WTC11 (cell line): ENCODE results near the gene DNAJB5. TPM values are rescaled to one million over a fixed set of nuclear protein-coding genes. Genes with fewer than 3 reads are reported as not detected.

ENCODE experiments used
- ATAC-seq: fragments of 200-7000 bp; cut with Tn5 transposase; 2 replicates; pipeline ENCODE4 v1.10.0; 2021; ENCODE audit warnings: mild to moderate bottlenecking, moderate library complexity
- CTCF ChIA-PET: fragments of 300-600 bp; sonication (Branson Sonifier 250); formaldehyde crosslinking; loops from one replicate; lab custom pipeline; 2021; ENCODE audit warnings: antibody characterized with exemption; lab: Charles Lee
- POLR2A ChIA-PET: fragments of 350-600 bp; sonication (Branson Sonifier 250); formaldehyde crosslinking; loops from one replicate; lab custom pipeline; 2021; ENCODE audit warnings: antibody characterized with exemption; lab: Charles Lee
- DNase-seq: peaks from one replicate; pipeline ENCODE4 v3.0.0; 2021; ENCODE audit warnings: low spot score
- H3K27ac Mint-ChIP-seq: 2 replicates; pipeline ENCODE4 v1.8.0; 2021; ENCODE audit warnings: mixed read lengths
- H3K27me3 Mint-ChIP-seq: 2 replicates; pipeline ENCODE4 v1.8.0; 2021; ENCODE audit warnings: low read depth, mild to moderate bottlenecking, moderate library complexity, mixed read lengths
- H3K36me3 Mint-ChIP-seq: 2 replicates; pipeline ENCODE4 v1.8.0; 2021; ENCODE audit warnings: mixed read lengths
- H3K4me1 Mint-ChIP-seq: 2 replicates; pipeline ENCODE4 v1.8.0; 2022; ENCODE audit warnings: mixed read lengths
- H3K4me3 Mint-ChIP-seq: 2 replicates; pipeline ENCODE4 v1.8.0; 2021; ENCODE audit warnings: mild to moderate bottlenecking, moderate library complexity, mixed read lengths
- H3K9me3 Mint-ChIP-seq: 2 replicates; pipeline ENCODE4 v1.8.0; 2021; ENCODE audit warnings: mixed read lengths
- CREB1 ChIP-seq: sonication (generic); formaldehyde crosslinking; IDR thresholded peaks from 2 replicates; pipeline ENCODE4 v1.8.0; 2023; ENCODE audit warnings: mild to moderate bottlenecking, missing genetic modification reagents
- ETV6 ChIP-seq: sonication (generic); formaldehyde crosslinking; IDR thresholded peaks from 2 replicates; pipeline ENCODE4 v1.8.1; 2022; ENCODE audit warnings: mild to moderate bottlenecking, missing genetic modification reagents
- NR3C1 ChIP-seq: sonication (generic); formaldehyde crosslinking; conservative IDR thresholded peaks from 2 replicates; pipeline ENCODE4 v1.8.1; 2023; ENCODE audit warnings: low read depth, mild to moderate bottlenecking, missing genetic modification reagents
- SOX15 ChIP-seq: fragments of 250-450 bp; sonication (Bioruptor Pico); IDR thresholded peaks from 2 replicates; pipeline ENCODE4 v1.9.0; 2021; ENCODE audit warnings: mild to moderate bottlenecking
- ZNF138 ChIP-seq: sonication (generic); formaldehyde crosslinking; conservative IDR thresholded peaks from 2 replicates; pipeline ENCODE4 v1.8.1; 2022; ENCODE audit warnings: mild to moderate bottlenecking, moderate library complexity, missing genetic modification reagents
- ZNF423 ChIP-seq: fragments of 250-450 bp; sonication (Bioruptor Pico); IDR thresholded peaks from 2 replicates; pipeline ENCODE4 v2.1.2; 2022; ENCODE audit warnings: mild to moderate bottlenecking, moderate library complexity
- total RNA-seq: library from RNA; stranded (reverse); gene quantifications from 3 replicates; pipeline ENCODE4 v1.2.3, GENCODE V29; 2021
- TF ChIP-seq, protein P1 (sequence below): sonication (generic); formaldehyde crosslinking; IDR thresholded peaks from 2 replicates; pipeline ENCODE4 v1.8.0; 2022; ENCODE audit warnings: mild to moderate bottlenecking, missing genetic modification reagents
- TF ChIP-seq, protein P2 (sequence below): sonication (generic); formaldehyde crosslinking; IDR thresholded peaks from 2 replicates; pipeline ENCODE4 v1.8.0; 2022; ENCODE audit warnings: mild to moderate bottlenecking, missing genetic modification reagents
- TF ChIP-seq, protein P3 (sequence below): fragments of 200-600 bp; IDR thresholded peaks from 2 replicates; pipeline ENCODE4 v1.8.0; 2022; ENCODE audit warnings: antibody characterized with exemption
- TF ChIP-seq, protein P4 (sequence below): fragments of 250-450 bp; sonication (Bioruptor Pico); IDR thresholded peaks from 2 replicates; pipeline ENCODE4 v1.9.0; 2021; ENCODE audit warnings: mild to moderate bottlenecking
- TF ChIP-seq, protein P5 (sequence below): sonication (generic); formaldehyde crosslinking; IDR thresholded peaks from 2 replicates; pipeline ENCODE4 v1.8.0; 2023; ENCODE audit warnings: mild to moderate bottlenecking, missing genetic modification reagents
- TF ChIP-seq, protein P6 (sequence below): sonication (generic); formaldehyde crosslinking; IDR thresholded peaks from 2 replicates; pipeline ENCODE4 v1.8.1; 2022; ENCODE audit warnings: low read depth, mild to moderate bottlenecking, moderate library complexity, missing genetic modification reagents, borderline replicate concordance
- TF ChIP-seq, protein P7 (sequence below): sonication (generic); formaldehyde crosslinking; IDR thresholded peaks from 2 replicates; pipeline ENCODE4 v1.8.1; 2023; ENCODE audit warnings: mild to moderate bottlenecking, missing genetic modification reagents, moderate library complexity
- TF ChIP-seq, protein P8 (sequence below): sonication (generic); formaldehyde crosslinking; IDR thresholded peaks from 2 replicates; pipeline ENCODE4 v1.8.0; 2022; ENCODE audit warnings: mild to moderate bottlenecking, missing genetic modification reagents
- TF ChIP-seq, protein P9 (sequence below): sonication (generic); formaldehyde crosslinking; IDR thresholded peaks from 2 replicates; pipeline ENCODE4 v1.8.0; 2023; ENCODE audit warnings: missing genetic modification reagents, mild to moderate bottlenecking, borderline replicate concordance

DNAJB5 gene
- total RNA-seq, 1 experiment from 2014 or later: 30.0 TPM

DNA sequence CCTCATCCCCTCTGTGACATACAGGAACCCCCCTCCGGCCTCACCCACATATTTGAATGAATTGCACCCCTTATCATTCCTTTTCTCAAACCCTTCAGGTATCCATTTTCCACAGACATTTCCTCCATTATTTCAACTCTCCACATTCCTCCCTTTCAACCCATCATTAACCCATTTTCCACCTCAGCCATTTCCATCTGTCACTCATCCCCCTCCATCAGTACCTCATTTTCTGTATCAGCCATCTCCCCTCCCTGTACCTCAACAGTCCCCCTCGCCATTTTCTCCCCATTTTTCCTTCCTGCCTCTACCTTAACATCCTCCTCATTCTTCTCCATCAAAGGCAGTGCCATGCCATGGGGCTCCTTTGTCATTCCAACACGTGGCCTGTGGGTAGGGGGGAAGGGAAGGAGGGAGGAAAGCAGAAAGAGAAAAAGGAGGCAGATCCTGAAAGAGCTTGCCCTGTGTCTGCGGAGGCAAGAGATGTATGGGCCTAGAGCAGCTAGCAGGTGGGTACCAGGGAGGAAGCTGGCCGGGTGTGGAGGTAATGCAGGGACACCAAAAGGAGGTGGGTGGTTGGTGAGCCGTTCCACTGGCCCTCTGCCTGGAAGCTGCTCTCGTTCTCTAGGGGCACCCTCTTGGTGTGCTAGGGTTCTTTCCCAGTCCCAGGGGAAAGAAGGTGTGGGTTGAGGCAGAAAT is 1.5 kb downstream of the DNAJB5 start:
- H3K4me1 Mint-ChIP-seq: peaks cover 62% of the 10 kb centered on the region
- ChIA-PET CTCF (interaction anchor here (1.1 to 10.1 kb wide), 6 partner anchors 60 to 289 kb away, joined by 4 to 183 read pairs (median 20); partner anchors contain the start of gene VCP), POLR2A (interaction anchor here (0.7 to 3.4 kb wide), 5 partner anchors 10 to 181 kb away, joined by 3 to 9 read pairs (median 4); partner anchors contain the start of genes FANCG and VCP)
- TF ChIP-seq, protein P1, sequence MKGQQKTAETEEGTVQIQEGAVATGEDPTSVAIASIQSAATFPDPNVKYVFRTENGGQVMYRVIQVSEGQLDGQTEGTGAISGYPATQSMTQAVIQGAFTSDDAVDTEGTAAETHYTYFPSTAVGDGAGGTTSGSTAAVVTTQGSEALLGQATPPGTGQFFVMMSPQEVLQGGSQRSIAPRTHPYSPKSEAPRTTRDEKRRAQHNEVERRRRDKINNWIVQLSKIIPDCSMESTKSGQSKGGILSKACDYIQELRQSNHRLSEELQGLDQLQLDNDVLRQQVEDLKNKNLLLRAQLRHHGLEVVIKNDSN (CRISPR knock-in tag): peak; percentile 78; the same call in 1 of the 2 replicates
- TF ChIP-seq, protein P2, sequence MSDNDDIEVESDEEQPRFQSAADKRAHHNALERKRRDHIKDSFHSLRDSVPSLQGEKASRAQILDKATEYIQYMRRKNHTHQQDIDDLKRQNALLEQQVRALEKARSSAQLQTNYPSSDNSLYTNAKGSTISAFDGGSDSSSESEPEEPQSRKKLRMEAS: peak; percentile 80
- TF ChIP-seq CREB1 (CRISPR knock-in tag) (no peak), SOX15 (CRISPR knock-in tag) (no peak), ETV6 (CRISPR knock-in tag) (peak; percentile 46; the same call in 1 of the 2 replicates), ZNF138 (CRISPR knock-in tag) (no peak)
- TF ChIP-seq, protein P3, sequence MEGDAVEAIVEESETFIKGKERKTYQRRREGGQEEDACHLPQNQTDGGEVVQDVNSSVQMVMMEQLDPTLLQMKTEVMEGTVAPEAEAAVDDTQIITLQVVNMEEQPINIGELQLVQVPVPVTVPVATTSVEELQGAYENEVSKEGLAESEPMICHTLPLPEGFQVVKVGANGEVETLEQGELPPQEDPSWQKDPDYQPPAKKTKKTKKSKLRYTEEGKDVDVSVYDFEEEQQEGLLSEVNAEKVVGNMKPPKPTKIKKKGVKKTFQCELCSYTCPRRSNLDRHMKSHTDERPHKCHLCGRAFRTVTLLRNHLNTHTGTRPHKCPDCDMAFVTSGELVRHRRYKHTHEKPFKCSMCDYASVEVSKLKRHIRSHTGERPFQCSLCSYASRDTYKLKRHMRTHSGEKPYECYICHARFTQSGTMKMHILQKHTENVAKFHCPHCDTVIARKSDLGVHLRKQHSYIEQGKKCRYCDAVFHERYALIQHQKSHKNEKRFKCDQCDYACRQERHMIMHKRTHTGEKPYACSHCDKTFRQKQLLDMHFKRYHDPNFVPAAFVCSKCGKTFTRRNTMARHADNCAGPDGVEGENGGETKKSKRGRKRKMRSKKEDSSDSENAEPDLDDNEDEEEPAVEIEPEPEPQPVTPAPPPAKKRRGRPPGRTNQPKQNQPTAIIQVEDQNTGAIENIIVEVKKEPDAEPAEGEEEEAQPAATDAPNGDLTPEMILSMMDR: no peak
- TF ChIP-seq, protein P4, sequence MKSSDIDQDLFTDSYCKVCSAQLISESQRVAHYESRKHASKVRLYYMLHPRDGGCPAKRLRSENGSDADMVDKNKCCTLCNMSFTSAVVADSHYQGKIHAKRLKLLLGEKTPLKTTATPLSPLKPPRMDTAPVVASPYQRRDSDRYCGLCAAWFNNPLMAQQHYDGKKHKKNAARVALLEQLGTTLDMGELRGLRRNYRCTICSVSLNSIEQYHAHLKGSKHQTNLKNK (CRISPR knock-in tag): no peak
- TF ChIP-seq, protein P5, sequence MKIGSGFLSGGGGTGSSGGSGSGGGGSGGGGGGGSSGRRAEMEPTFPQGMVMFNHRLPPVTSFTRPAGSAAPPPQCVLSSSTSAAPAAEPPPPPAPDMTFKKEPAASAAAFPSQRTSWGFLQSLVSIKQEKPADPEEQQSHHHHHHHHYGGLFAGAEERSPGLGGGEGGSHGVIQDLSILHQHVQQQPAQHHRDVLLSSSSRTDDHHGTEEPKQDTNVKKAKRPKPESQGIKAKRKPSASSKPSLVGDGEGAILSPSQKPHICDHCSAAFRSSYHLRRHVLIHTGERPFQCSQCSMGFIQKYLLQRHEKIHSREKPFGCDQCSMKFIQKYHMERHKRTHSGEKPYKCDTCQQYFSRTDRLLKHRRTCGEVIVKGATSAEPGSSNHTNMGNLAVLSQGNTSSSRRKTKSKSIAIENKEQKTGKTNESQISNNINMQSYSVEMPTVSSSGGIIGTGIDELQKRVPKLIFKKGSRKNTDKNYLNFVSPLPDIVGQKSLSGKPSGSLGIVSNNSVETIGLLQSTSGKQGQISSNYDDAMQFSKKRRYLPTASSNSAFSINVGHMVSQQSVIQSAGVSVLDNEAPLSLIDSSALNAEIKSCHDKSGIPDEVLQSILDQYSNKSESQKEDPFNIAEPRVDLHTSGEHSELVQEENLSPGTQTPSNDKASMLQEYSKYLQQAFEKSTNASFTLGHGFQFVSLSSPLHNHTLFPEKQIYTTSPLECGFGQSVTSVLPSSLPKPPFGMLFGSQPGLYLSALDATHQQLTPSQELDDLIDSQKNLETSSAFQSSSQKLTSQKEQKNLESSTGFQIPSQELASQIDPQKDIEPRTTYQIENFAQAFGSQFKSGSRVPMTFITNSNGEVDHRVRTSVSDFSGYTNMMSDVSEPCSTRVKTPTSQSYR (CRISPR knock-in tag): peak; percentile 81; the same call in 1 of the 2 replicates
- TF ChIP-seq, protein P6, sequence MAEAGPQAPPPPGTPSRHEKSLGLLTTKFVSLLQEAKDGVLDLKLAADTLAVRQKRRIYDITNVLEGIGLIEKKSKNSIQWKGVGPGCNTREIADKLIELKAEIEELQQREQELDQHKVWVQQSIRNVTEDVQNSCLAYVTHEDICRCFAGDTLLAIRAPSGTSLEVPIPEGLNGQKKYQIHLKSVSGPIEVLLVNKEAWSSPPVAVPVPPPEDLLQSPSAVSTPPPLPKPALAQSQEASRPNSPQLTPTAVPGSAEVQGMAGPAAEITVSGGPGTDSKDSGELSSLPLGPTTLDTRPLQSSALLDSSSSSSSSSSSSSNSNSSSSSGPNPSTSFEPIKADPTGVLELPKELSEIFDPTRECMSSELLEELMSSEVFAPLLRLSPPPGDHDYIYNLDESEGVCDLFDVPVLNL (CRISPR knock-in tag): no peak
- TF ChIP-seq, protein P7, sequence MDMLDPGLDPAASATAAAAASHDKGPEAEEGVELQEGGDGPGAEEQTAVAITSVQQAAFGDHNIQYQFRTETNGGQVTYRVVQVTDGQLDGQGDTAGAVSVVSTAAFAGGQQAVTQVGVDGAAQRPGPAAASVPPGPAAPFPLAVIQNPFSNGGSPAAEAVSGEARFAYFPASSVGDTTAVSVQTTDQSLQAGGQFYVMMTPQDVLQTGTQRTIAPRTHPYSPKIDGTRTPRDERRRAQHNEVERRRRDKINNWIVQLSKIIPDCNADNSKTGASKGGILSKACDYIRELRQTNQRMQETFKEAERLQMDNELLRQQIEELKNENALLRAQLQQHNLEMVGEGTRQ (CRISPR knock-in tag): peak; percentile 77
- peak overlapping the region; percentile 98 for H3K27ac Mint-ChIP-seq
- DNase-seq (no peak), ATAC-seq (no peak)
- H3K4me3 Mint-ChIP-seq: peak overlapping the region; percentile 82
- H3K27me3 Mint-ChIP-seq: peaks cover under 1% of the 10 kb centered on the region
- H3K9me3 Mint-ChIP-seq: no peaks in the 10 kb centered on the region
- H3K36me3 Mint-ChIP-seq: peaks cover 18% of the 10 kb centered on the region; the same call in 1 of the 2 replicates

DNA sequence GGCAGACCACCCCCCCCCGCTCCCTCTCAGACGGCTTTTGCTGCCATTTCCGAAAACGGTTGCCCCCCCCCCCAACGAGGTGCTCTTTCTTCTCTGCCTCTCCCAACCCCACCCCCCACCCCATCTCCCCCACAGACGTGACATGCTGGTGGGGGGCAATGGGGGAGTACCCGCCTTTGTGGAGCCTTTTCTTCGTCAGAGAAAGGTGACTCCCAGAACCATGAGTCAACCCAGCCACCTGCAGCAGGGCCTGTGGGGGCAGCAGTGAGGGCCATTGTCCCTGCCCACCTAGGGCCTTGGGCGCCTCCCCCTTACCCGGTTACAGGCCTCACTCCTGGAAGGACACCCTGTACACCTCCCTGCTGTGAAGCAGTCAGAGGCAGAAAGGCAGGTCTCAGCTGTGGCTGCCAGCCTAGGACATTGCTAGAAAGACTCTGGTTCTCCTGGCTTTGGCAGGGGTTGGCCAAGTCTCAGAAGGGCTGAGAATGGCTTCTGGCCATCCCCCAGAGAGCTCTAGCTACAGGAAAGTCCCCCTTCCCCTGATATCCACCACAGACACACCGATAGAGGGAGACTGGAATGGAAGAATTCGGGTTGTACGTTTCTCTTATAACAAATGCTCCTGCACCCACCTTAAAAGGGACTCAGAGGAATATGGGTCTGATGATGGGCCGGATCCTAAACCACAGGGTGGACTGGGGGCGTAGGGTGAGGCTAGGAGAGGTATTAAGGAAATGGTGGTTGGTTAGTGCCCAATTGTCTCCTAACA is 2.2 kb downstream of the DNAJB5 start:
- peaks cover 26% of the 10 kb centered on the region for H3K36me3 Mint-ChIP-seq
- peak overlapping the region; percentile 41 for H3K4me3 Mint-ChIP-seq
- H3K4me1 Mint-ChIP-seq: peaks cover 61% of the 10 kb centered on the region
- H3K27me3 Mint-ChIP-seq: no peaks in the 10 kb centered on the region; the same call in 1 of the 2 replicates
- ChIA-PET POLR2A (interaction anchor here (0.7 to 1.3 kb wide), 3 partner anchors 81 to 182 kb away, joined by 3 to 4 read pairs (median 3); partner anchors contain the start of genes FANCG and VCP), CTCF (interaction anchor here (1.0 to 10.1 kb wide), 6 partner anchors 60 to 290 kb away, joined by 4 to 183 read pairs (median 16); partner anchors contain the start of genes STOML2 and VCP)
- no peaks in the 10 kb centered on the region for H3K9me3 Mint-ChIP-seq
- no peak for ATAC-seq
- TF ChIP-seq NR3C1 (CRISPR knock-in tag) (no peak), ZNF423 (CRISPR knock-in tag) (peak; percentile 41; the same call in 1 of the 2 replicates)
- TF ChIP-seq, protein P8, sequence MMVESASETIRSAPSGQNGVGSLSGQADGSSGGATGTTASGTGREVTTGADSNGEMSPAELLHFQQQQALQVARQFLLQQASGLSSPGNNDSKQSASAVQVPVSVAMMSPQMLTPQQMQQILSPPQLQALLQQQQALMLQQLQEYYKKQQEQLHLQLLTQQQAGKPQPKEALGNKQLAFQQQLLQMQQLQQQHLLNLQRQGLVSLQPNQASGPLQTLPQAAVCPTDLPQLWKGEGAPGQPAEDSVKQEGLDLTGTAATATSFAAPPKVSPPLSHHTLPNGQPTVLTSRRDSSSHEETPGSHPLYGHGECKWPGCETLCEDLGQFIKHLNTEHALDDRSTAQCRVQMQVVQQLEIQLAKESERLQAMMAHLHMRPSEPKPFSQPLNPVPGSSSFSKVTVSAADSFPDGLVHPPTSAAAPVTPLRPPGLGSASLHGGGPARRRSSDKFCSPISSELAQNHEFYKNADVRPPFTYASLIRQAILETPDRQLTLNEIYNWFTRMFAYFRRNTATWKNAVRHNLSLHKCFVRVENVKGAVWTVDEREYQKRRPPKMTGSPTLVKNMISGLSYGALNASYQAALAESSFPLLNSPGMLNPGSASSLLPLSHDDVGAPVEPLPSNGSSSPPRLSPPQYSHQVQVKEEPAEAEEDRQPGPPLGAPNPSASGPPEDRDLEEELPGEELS: no peak
- TF ChIP-seq, protein P9, sequence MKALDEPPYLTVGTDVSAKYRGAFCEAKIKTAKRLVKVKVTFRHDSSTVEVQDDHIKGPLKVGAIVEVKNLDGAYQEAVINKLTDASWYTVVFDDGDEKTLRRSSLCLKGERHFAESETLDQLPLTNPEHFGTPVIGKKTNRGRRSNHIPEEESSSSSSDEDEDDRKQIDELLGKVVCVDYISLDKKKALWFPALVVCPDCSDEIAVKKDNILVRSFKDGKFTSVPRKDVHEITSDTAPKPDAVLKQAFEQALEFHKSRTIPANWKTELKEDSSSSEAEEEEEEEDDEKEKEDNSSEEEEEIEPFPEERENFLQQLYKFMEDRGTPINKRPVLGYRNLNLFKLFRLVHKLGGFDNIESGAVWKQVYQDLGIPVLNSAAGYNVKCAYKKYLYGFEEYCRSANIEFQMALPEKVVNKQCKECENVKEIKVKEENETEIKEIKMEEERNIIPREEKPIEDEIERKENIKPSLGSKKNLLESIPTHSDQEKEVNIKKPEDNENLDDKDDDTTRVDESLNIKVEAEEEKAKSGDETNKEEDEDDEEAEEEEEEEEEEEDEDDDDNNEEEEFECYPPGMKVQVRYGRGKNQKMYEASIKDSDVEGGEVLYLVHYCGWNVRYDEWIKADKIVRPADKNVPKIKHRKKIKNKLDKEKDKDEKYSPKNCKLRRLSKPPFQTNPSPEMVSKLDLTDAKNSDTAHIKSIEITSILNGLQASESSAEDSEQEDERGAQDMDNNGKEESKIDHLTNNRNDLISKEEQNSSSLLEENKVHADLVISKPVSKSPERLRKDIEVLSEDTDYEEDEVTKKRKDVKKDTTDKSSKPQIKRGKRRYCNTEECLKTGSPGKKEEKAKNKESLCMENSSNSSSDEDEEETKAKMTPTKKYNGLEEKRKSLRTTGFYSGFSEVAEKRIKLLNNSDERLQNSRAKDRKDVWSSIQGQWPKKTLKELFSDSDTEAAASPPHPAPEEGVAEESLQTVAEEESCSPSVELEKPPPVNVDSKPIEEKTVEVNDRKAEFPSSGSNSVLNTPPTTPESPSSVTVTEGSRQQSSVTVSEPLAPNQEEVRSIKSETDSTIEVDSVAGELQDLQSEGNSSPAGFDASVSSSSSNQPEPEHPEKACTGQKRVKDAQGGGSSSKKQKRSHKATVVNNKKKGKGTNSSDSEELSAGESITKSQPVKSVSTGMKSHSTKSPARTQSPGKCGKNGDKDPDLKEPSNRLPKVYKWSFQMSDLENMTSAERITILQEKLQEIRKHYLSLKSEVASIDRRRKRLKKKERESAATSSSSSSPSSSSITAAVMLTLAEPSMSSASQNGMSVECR (CRISPR knock-in tag): no peak
- peak overlapping the region; percentile 79; the same call in 1 of the 2 replicates for H3K27ac Mint-ChIP-seq
- peak; percentile 57 for DNase-seq
